Upper lobe of left lung (tissue), 6 donors: Measurements from ENCODE around the gene FRK. TPM values are rescaled to one million over a fixed set of nuclear protein-coding genes. Genes with fewer than 3 reads are reported as not detected.
"Not testable (repeated sequence)": the region's sequence is repeated elsewhere in the genome, so short reads cannot be mapped to it uniquely, and the experiment has no call there.

ENCODE experiments used
- ATAC-seq, 2 donors: fragments of 200-7000 bp; cut with Tn5 transposase; one replicate each; pipeline ENCODE4 v1.9.1; 2022; ENCODE audit warnings: mild to moderate bottlenecking in 2 of 2, moderate library complexity in 2 of 2; ENCODE audit not compliant: low FRiP score in 2 of 2
- DNase-seq, 2 donors: peaks; one replicate each; pipeline ENCODE4 v3.0.0-alpha.2; 2019 to 2020
- H3K27ac ChIP-seq, 4 donors: fragments of 200-600 bp; sonication (generic); one replicate each; pipeline ENCODE4 v1.5.1; 2016 to 2019
- H3K27me3 ChIP-seq, 4 donors: fragments of 200-600 bp; sonication (generic); one replicate each; pipeline ENCODE4 v1.5.1; 2017 to 2019
- H3K36me3 ChIP-seq, 4 donors: fragments of 200-600 bp; sonication (generic); one replicate each; pipeline ENCODE4 v1.5.1; 2016 to 2019
- H3K4me1 ChIP-seq, 4 donors: fragments of 200-600 bp; sonication (generic); one replicate each; pipeline ENCODE4 v1.5.1; 2018 to 2019
- H3K4me3 ChIP-seq, 4 donors: fragments of 200-600 bp; sonication (generic); one replicate each; pipeline ENCODE4 v1.5.1; 2017 to 2019; ENCODE audit warnings: mild to moderate bottlenecking in 2 of 4, moderate library complexity in 1 of 4
- H3K9me3 ChIP-seq, 4 donors: fragments of 200-600 bp; sonication (generic); one replicate each; pipeline ENCODE4 v1.5.1; 2018 to 2019
- EP300 ChIP-seq, 4 donors: sonication (generic); formaldehyde crosslinking; IDR thresholded peaks; one replicate each; pipeline ENCODE4 v1.5.1; 2017; ENCODE audit warnings: antibody characterized with exemption in 4 of 4, control low read depth in 2 of 4
- POLR2A ChIP-seq, 4 donors: fragments of 450-650 bp; IDR thresholded peaks; one replicate each; pipeline ENCODE4 v1.5.1; 2016 to 2017; ENCODE audit warnings: antibody characterized with exemption in 4 of 4, mild to moderate bottlenecking in 2 of 4
- POLR2AphosphoS5 ChIP-seq, 2 donors: sonication (generic); formaldehyde crosslinking; IDR thresholded peaks; one replicate each; pipeline ENCODE4 v1.5.1; 2017; ENCODE audit warnings: antibody characterized with exemption in 2 of 2
- WGBS, 2 donors: methylation state at CpG; one replicate each; pipeline ENCODE4 v1.1.5; 2017 to 2018; 5-methylcytosine and 5-hydroxymethylcytosine counted together
- total RNA-seq, 6 donors: library from RNA; depleted of rRNA in 4 of 6; stranded (reverse); fragments of >200 nt in 4 of 6; gene quantifications; one replicate each; pipeline versions ENCODE4 v1.1.0 to v1.2.1, GENCODE V29; 2016 to 2021
- TF ChIP-seq, protein P1 (sequence below), 6 experiments: fragments of 450-650 bp in 4 of 6; fragments of 200-600 bp in 2 of 6; sonication (generic) in 2 of 6; IDR thresholded peaks; one replicate each; pipeline ENCODE4 v1.5.1; 2016 to 2019; ENCODE audit warnings: antibody characterized with exemption in 6 of 6
- donor health status: DM: no; HTN: no; CAD: no; lungs with moderate emphysema.
- donor health status: DM: no; HTN: yes; CAD: no; lungs with severe emphysema.

Gene FRK
- total RNA-seq, 6 donors from 2014 or later = 2.2 to 9.8 (median 5.9) TPM

GRCh38 chr6:116099036-116099435 is 38.3 kb upstream of the FRK start:
- DNase-seq (no peak), ATAC-seq (no peak)
- TF ChIP-seq POLR2A (IDR thresholded peaks at IDR 0.05) = no peak
- TF ChIP-seq POLR2AphosphoS5 (IDR thresholded peaks at IDR 0.05) = no peak
- no peak for TF ChIP-seq EP300 (IDR thresholded peaks at IDR 0.05)
- TF ChIP-seq, protein P1, sequence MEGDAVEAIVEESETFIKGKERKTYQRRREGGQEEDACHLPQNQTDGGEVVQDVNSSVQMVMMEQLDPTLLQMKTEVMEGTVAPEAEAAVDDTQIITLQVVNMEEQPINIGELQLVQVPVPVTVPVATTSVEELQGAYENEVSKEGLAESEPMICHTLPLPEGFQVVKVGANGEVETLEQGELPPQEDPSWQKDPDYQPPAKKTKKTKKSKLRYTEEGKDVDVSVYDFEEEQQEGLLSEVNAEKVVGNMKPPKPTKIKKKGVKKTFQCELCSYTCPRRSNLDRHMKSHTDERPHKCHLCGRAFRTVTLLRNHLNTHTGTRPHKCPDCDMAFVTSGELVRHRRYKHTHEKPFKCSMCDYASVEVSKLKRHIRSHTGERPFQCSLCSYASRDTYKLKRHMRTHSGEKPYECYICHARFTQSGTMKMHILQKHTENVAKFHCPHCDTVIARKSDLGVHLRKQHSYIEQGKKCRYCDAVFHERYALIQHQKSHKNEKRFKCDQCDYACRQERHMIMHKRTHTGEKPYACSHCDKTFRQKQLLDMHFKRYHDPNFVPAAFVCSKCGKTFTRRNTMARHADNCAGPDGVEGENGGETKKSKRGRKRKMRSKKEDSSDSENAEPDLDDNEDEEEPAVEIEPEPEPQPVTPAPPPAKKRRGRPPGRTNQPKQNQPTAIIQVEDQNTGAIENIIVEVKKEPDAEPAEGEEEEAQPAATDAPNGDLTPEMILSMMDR (IDR thresholded peaks at IDR 0.05) = no peak
- H3K27ac ChIP-seq = no peak overlapping the region
- no peak overlapping the region for H3K4me3 ChIP-seq
- H3K27me3 ChIP-seq = no peaks in the 10 kb centered on the region
- peaks cover 23 to 37% (median 30%) of the 10 kb centered on the region in 4 donors for H3K4me1 ChIP-seq
- no peaks in the 10 kb centered on the region for H3K36me3 ChIP-seq
- WGBS, 2 donors = 50 to 58% methylated on average over 1 of the region's 1 CpG
- peaks cover 0 to 10% (median 0%) of the 10 kb centered on the region in 4 donors for H3K9me3 ChIP-seq

GRCh38 chr6:116096979-116097816 is 36.5 kb upstream of the FRK start:
- peaks cover 0 to 10% (median 0%) of the 10 kb centered on the region in 4 donors for H3K9me3 ChIP-seq
- no peak for ATAC-seq
- no peak for TF ChIP-seq EP300 (IDR thresholded peaks at IDR 0.05)
- TF ChIP-seq, protein P1 (IDR thresholded peaks at IDR 0.05) = peak in 5 of 6 experiments; percentile 22 to 43 (median 32)
- H3K4me1 ChIP-seq = peaks cover 9 to 23% (median 15%) of the 10 kb centered on the region in 4 donors
- 23 to 27% methylated on average over 2 of the region's 2 CpGs for WGBS, 2 donors
- H3K4me3 ChIP-seq = no peak overlapping the region
- no peak for DNase-seq
- no peak overlapping the region for H3K27ac ChIP-seq
- H3K36me3 ChIP-seq = no peaks in the 10 kb centered on the region
- H3K27me3 ChIP-seq = no peaks in the 10 kb centered on the region

DNA sequence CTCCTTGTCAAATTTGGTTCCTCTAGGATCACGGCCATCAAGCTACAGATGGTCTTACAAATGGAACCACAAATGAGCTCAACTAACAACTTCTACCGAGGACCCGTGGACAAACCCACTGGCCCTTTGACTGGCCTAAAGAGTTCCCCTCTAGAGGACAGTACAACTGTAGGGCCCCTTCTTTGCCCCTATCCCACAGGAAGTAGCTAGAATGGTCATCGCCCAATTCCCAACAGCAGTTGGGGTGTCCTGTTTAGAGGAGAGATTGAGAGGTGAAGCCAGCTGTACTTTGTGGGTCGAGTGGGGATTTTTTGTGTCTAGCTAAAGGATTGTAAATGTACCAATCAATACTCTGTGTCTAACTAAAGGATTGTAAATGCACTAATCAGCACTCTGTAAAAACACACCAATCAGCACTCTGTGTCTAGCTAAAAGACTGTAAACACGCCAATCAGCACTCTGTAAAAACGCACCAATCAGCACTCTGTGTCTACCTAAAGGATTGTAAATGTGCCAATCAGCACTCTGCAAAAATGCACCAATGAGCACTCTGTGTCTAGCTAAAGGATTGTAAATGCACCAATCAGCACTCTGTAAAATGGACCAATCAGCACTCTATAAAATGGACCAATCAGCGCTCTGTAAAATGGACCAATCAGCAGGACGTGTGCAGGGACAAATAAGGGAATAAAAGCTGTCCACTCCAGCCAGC is 35.5 kb upstream of the FRK start:
- H3K9me3 ChIP-seq, ATAC-seq: not testable (repeated sequence)
- WGBS, 2 donors = 90 to 92% methylated on average over 8 to 9 of the region's 9 CpGs

DNA sequence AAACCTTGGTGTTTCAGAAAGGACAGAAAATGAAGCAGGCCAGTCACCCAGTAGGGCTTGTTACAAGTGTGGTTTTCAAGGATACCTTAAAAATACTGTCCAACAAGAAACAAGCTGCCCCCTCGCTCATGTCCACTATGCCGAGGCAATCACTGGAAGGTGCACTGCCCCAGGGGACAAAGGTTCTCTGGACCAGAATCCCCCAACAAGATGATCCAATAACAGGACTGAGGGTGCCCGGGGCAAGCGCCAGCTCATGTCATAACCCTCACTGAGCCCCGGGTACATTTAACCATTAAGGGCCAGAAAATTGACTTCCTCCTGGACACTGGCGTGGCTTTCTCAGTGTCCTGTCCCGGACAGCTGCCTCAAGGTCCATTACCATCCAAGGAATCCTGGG is 33.4 kb upstream of the FRK start:
- H3K4me1 ChIP-seq = no peaks in the 10 kb centered on the region
- no peaks in the 10 kb centered on the region for H3K27me3 ChIP-seq
- no peak for DNase-seq
- peaks cover 0 to 10% (median 0%) of the 10 kb centered on the region in 4 donors for H3K9me3 ChIP-seq
- no peak overlapping the region for H3K4me3 ChIP-seq
- TF ChIP-seq, protein P1 (IDR thresholded peaks at IDR 0.05) = no peak
- TF ChIP-seq POLR2A (IDR thresholded peaks at IDR 0.05) (no peak), POLR2AphosphoS5 (IDR thresholded peaks at IDR 0.05) (no peak), EP300 (IDR thresholded peaks at IDR 0.05) (no peak)
- no peaks in the 10 kb centered on the region for H3K36me3 ChIP-seq
- no peak for ATAC-seq
- WGBS, 2 donors = 86 to 95% methylated on average over 2 to 7 of the region's 7 CpGs
- no peak overlapping the region for H3K27ac ChIP-seq

More for the DNA sequence above, 35.5 kb upstream of the FRK start:
- peaks cover 0 to 13% (median 5%) of the 10 kb centered on the region in 4 donors for H3K4me1 ChIP-seq
- not testable (repeated sequence) for H3K27ac ChIP-seq, H3K27me3 ChIP-seq, H3K36me3 ChIP-seq, DNase-seq, H3K4me3 ChIP-seq

GRCh38 chr6:116090251-116090650 is 29.6 kb upstream of the FRK start:
- H3K36me3 ChIP-seq = no peaks in the 10 kb centered on the region
- 71 to 78% methylated on average over 2 of the region's 2 CpGs for WGBS, 2 donors
- ATAC-seq = no peak

More at GRCh38 chr6:116090251-116090650, 29.6 kb upstream of the FRK start:
- H3K4me1 ChIP-seq = no peaks in the 10 kb centered on the region
- TF ChIP-seq, protein P1 (IDR thresholded peaks at IDR 0.05) = no peak
- no peak for TF ChIP-seq POLR2A (IDR thresholded peaks at IDR 0.05)
- no peak for TF ChIP-seq POLR2AphosphoS5 (IDR thresholded peaks at IDR 0.05)
- TF ChIP-seq EP300 (IDR thresholded peaks at IDR 0.05) = no peak
- DNase-seq = no peak
- no peaks in the 10 kb centered on the region for H3K9me3 ChIP-seq
- no peak overlapping the region for H3K4me3 ChIP-seq
- no peak overlapping the region for H3K27ac ChIP-seq
- no peaks in the 10 kb centered on the region for H3K27me3 ChIP-seq
